HEK293T (cell line): ENCODE measurements around the gene DNAJC6.
"Not testable (repeated sequence)": the region's sequence is repeated elsewhere in the genome, so short reads cannot be mapped to it uniquely, and the experiment has no call there.

Experiments used
- CTCF ChIA-PET: fragments of 350-600 bp; formaldehyde crosslinking; extraction: SDS; loops from one replicate; lab custom pipeline; 2021; ENCODE audit warnings: antibody characterized with exemption, inconsistent platforms; lab: Yijun Ruan, JAX
- POLR2A ChIA-PET: fragments of 350-600 bp; formaldehyde crosslinking; extraction: SDS; loops from one replicate; lab custom pipeline; 2020; ENCODE audit warnings: antibody characterized with exemption, inconsistent platforms; lab: Yijun Ruan, JAX
- DNase-seq: peaks from one replicate; pipeline ENCODE4 v3.0.0; 2012; ENCODE audit warnings: mixed read lengths; ENCODE audit errors: extremely low spot score
- ARNT ChIP-seq: fragments of 450-650 bp; IDR thresholded peaks from 2 replicates; pipeline ENCODE4 v1.6.1; 2017; ENCODE audit warnings: mild to moderate bottlenecking
- BHLHE40 ChIP-seq: fragments of 450-650 bp; IDR thresholded peaks from 2 replicates; pipeline ENCODE4 v1.6.1; 2016; ENCODE audit warnings: mild to moderate bottlenecking, moderate library complexity, borderline replicate concordance
- CTBP1 ChIP-seq: fragments of 450-650 bp; IDR thresholded peaks from 2 replicates; pipeline ENCODE4 v1.6.1; 2016; ENCODE audit warnings: borderline replicate concordance
- ELF4 ChIP-seq: fragments of 450-650 bp; IDR thresholded peaks from 2 replicates; pipeline ENCODE4 v1.6.1; 2017; ENCODE audit warnings: antibody characterized with exemption
- FOXA1 ChIP-seq: fragments of 450-650 bp; IDR thresholded peaks from 2 replicates; pipeline ENCODE4 v1.6.1; 2016; ENCODE audit warnings: mild to moderate bottlenecking
- FOXK2 ChIP-seq: fragments of 450-650 bp; IDR thresholded peaks from 2 replicates; pipeline ENCODE4 v1.6.1; 2016; ENCODE audit warnings: mild to moderate bottlenecking
- FOXM1 ChIP-seq: fragments of 450-650 bp; IDR thresholded peaks from 2 replicates; pipeline ENCODE4 v1.6.1; 2017; ENCODE audit warnings: mild to moderate bottlenecking, borderline replicate concordance
- HDGF ChIP-seq: fragments of 450-650 bp; IDR thresholded peaks from 2 replicates; pipeline ENCODE4 v1.6.1; 2017; ENCODE audit warnings: antibody characterized with exemption, borderline replicate concordance
- L3MBTL2 ChIP-seq: fragments of 450-650 bp; conservative IDR thresholded peaks from 2 replicates; pipeline ENCODE4 v1.6.1; 2016; ENCODE audit warnings: mild to moderate bottlenecking
- LEF1 ChIP-seq: fragments of 450-650 bp; IDR thresholded peaks from 2 replicates; pipeline ENCODE4 v1.6.1; 2017; ENCODE audit warnings: mild to moderate bottlenecking, borderline replicate concordance
- NFRKB ChIP-seq: fragments of 450-650 bp; IDR thresholded peaks from 2 replicates; pipeline ENCODE4 v1.6.1; 2016; ENCODE audit warnings: mild to moderate bottlenecking, moderate library complexity
- PKNOX1 ChIP-seq: fragments of 450-650 bp; IDR thresholded peaks from 2 replicates; pipeline ENCODE4 v1.6.1; 2016
- SP1 ChIP-seq: fragments of 450-650 bp; IDR thresholded peaks from 2 replicates; pipeline ENCODE4 v1.6.1; 2017
- SUZ12 ChIP-seq: fragments of 450-650 bp; IDR thresholded peaks from 2 replicates; pipeline ENCODE4 v1.6.1; 2016; ENCODE audit warnings: mild to moderate bottlenecking
- TARDBP ChIP-seq: fragments of 450-650 bp; IDR thresholded peaks from 2 replicates; pipeline ENCODE4 v1.6.1; 2016
- ZNF384 ChIP-seq: fragments of 450-650 bp; IDR thresholded peaks from 2 replicates; pipeline ENCODE4 v1.6.1; 2016

DNAJC6 gene

GRCh38 chr1:65445837-65446236, 136.5 kb downstream of the DNAJC6 start:
- DNase-seq: no peak
- CTCF ChIA-PET: interaction anchor here (0.6 kb wide), 2 partner anchors 127 to 207 kb away, joined by 3 read pairs; no protein-coding TSS in a partner anchor
- TF ChIP-seq CTBP1 (no peak), LEF1 (no peak), NFRKB (no peak), FOXA1 (no peak), TARDBP (no peak), SUZ12 (no peak), ZNF384 (no peak), FOXK2 (no peak), FOXM1 (no peak), ARNT (no peak), BHLHE40 (no peak)
- POLR2A ChIA-PET: no interaction called here

- DNase-seq: no peak
- TF ChIP-seq ZNF384 (peak; percentile 75), L3MBTL2 (no peak)
- CTCF ChIA-PET: interaction anchor here (0.7 kb wide), 1 partner anchor 40 kb away, joined by 9 read pairs; no protein-coding TSS in a partner anchor
- POLR2A ChIA-PET: no interaction called here
Observed at GRCh38 chr1:65449214-65449823, 140.0 kb downstream of the DNAJC6 start.

- CTCF ChIA-PET, DNase-seq, POLR2A ChIA-PET: not testable (repeated sequence)
Observed at GRCh38 chr1:65455678-65456077, 146.3 kb downstream of the DNAJC6 start.

GRCh38 chr1:65456481-65456880, 147.1 kb downstream of the DNAJC6 start:
- TF ChIP-seq SUZ12: no peak
- no peak for TF ChIP-seq TARDBP
- no peak for TF ChIP-seq PKNOX1
- no peak for TF ChIP-seq L3MBTL2
- TF ChIP-seq ZNF384: no peak
- no peak for TF ChIP-seq LEF1
- TF ChIP-seq FOXM1: no peak
- TF ChIP-seq SP1: no peak
- TF ChIP-seq CTBP1: no peak
- no peak for TF ChIP-seq FOXK2
- no peak for TF ChIP-seq ARNT
- ChIA-PET POLR2A (no interaction called here), CTCF (no interaction called here)
- DNase-seq: no peak

- DNase-seq: no peak
- ChIA-PET CTCF (interaction anchor here (0.6 to 3.3 kb wide), 4 partner anchors 11 to 230 kb away, joined by 3 to 27 read pairs (median 6); no protein-coding TSS in a partner anchor), POLR2A (no interaction called here)
- no peak for TF ChIP-seq BHLHE40
- no peak for TF ChIP-seq TARDBP
- TF ChIP-seq NFRKB: no peak
- no peak for TF ChIP-seq L3MBTL2
- TF ChIP-seq SP1: no peak
- no peak for TF ChIP-seq CTBP1
- TF ChIP-seq SUZ12: no peak
- no peak for TF ChIP-seq LEF1
- no peak for TF ChIP-seq FOXK2
- TF ChIP-seq ZNF384: no peak
- no peak for TF ChIP-seq FOXA1
- no peak for TF ChIP-seq PKNOX1
- TF ChIP-seq FOXM1: no peak
- no peak for TF ChIP-seq HDGF
- no peak for TF ChIP-seq ARNT
- no peak for TF ChIP-seq ELF4
Observed at GRCh38 chr1:65457868-65458267, 148.5 kb downstream of the DNAJC6 start.

- ChIA-PET CTCF (interaction anchor here (0.6 to 3.3 kb wide), 7 partner anchors 10 to 204 kb away, joined by 3 to 27 read pairs (median 5); no protein-coding TSS in a partner anchor), POLR2A (no interaction called here)
- TF ChIP-seq PKNOX1 (no peak), FOXM1 (no peak), BHLHE40 (no peak), ELF4 (no peak), L3MBTL2 (no peak), ARNT (no peak), HDGF (no peak), FOXK2 (no peak), SP1 (no peak), NFRKB (no peak), SUZ12 (no peak)
- no peak for DNase-seq
Observed at GRCh38 chr1:65458730-65459396, 149.5 kb downstream of the DNAJC6 start.
